ENCODE data around the gene IGFLR1.
"Not testable (repeated sequence)": the region's sequence is repeated elsewhere in the genome, so short reads cannot be mapped to it uniquely, and the experiment has no call there.

Gene IGFLR1

GRCh38 chr19:35704218-35704617 lies 38.0 kb downstream of the IGFLR1 start, which contains the start of gene ZBTB32:
ZBTB32 (plus strand) TSS chr19:35704558; CDS start chr19:35714627, 10,069 bp downstream.
- peak in 1 of 14 donors; percentile 14 for DNase-seq

GRCh38 chr19:35703343-35703742 lies 38.9 kb downstream of the IGFLR1 start:
- DNase-seq: no peak

- peak; percentile 64 to 99 (median 92) for DNase-seq
These were observed 39.8 kb downstream of the IGFLR1 start for GRCh38 chr19:35702223-35703012.

- DNase-seq: no peak
These were observed 45.4 kb downstream of the IGFLR1 start for GRCh38 chr19:35696835-35697234.

GRCh38 chr19:35695895-35696422 lies 46.3 kb downstream of the IGFLR1 start:
- no peak for DNase-seq

GRCh38 chr19:35693835-35694599 lies 48.2 kb downstream of the IGFLR1 start:
- DNase-seq: peak in 13 of 14 donors; percentile 8 to 83 (median 61)

GRCh38 chr19:35693422-35693821 lies 48.8 kb downstream of the IGFLR1 start:
- no peak for DNase-seq

GRCh38 chr19:35692010-35692409 lies 50.2 kb downstream of the IGFLR1 start:
- no peak for DNase-seq

- not testable (repeated sequence) for DNase-seq
These were observed 51.1 kb downstream of the IGFLR1 start for GRCh38 chr19:35691106-35691505.

- no peak for DNase-seq
These were observed 52.4 kb downstream of the IGFLR1 start for GRCh38 chr19:35689836-35690235.
